ENCODE measurements around the gene BAK1. TPM values are rescaled to one million over a fixed set of nuclear protein-coding genes. Genes with fewer than 3 reads are reported as not detected.
"Not testable (repeated sequence)": the region's sequence is repeated elsewhere in the genome, so short reads cannot be mapped to it uniquely, and the experiment has no call there.

BAK1 gene
- total RNA-seq, 1 donor from 2014 or later, result 3.7 TPM

DNA sequence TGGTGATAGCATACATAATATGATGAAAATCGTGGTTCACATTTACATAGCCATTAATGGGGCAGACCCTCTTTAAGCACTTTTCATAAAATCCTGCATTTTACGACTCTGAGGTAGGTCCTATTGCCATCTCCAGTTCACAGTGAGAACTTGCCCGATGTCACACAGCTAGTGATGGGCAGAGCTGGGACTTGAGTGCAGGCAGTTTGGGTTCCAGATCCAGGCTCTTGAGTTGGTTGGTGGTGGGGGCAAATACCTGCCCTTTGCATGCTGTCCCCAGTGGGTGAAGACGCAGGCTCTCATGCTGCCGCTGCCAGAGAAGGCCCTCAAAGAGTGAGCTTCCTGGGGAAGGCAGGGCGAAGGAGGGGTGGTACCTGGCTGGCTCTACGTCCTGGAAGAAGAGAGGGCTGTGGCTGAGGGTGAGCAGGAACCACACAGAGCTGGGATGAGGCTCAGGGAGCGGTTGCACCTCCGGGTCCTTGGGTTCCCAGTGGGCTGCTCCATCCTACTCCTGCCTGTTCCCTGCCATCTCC, 6.1 kb upstream of the BAK1 start:
- peak; percentile 16 for DNase-seq

DNA sequence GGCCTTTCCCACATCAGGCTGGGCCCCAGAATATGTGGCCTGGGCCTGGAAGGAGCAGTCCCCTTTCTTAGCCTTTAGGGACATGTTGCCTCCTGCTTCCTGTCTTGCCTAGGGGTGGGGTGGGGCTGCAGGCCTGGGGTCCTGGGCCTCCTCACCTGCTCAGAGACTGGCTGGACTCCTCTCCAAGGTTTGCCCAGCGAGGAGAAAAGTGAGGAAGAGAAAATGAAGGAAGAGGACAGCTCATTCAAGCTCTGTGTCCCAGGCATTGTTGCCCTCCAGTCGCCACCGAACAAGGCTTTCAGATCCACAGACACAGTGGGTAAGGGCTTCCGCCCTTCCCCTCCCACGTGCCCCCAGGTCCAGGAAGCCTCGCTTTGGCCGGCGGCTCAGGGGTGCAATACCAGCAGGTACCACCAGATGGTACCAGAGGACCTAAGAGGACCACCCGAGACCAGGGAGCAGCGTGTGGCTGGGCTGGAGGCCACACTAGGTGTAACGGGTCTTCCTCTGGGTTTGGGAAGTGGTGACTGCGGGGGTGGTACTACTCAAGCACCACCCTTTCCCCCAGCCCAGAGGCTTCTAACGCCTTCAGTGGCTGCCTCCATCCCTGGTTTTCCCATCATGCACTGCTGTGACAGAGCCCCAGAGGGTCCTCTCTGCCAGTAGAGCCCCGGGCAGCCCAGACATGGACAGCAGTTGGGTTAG, 5.5 kb upstream of the BAK1 start:
- DNase-seq, result peak; percentile 42

DNA sequence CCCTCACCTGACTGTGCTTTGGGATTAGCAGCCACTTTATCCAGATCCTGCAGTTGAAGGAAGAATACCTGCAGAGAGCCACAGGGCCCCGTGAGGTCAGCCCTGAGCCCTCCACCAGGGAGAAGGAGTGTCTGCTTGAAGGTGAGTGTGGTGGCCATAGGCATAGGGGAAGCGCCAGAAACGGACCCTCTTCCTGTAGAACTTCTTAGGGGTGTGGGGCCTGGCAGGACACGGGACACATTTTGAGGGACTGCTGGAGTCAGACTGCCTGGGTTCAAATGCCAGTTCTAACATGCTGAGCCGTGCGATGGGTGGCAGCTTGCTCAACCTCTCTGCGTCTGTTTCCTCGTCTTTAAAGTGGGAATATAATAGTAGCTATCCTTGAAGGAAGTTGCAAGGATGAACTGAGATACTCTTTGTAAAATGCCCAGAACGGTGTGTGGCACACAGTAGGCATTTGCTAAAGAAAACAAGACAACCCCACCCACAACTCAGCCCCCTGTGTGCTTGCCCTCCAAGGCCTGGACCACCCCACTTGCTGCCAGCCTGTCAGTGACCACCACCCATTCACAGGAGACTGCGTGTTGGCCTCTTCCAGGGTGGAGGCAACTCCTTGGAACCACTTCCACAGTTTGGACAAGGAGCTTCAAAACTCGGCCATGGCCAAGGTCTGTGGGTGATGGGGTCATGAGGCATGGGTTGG, 4.8 kb upstream of the BAK1 start:
- no peak for DNase-seq

DNA sequence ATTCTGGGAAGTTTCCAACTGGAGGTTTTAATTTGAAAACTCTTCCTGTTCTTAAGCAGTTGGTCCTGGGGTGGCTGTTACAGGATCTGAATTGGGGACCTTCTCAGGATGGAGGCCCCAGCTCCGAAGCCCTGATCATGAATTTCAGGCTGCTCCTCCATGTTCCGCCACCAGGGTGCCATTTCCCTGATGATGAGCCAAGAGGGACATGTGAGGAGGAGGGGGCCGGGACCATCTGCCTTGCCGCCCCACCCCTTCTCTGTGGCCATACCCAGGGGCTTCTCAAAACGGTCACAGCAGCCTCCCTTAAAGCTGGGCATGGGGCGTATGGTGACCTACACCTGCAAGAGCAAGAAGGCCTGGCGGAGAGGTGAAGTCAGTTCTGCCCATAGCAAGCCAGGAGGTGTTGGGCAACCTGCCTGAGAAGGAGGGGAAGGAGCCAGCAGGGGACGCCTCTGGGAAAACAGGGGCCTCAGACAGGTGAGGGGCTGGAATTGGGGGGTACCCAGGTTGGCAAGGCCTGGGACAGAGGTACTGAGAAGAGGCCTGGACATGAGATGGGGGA, 3.6 kb upstream of the BAK1 start:
- no peak for DNase-seq

DNA sequence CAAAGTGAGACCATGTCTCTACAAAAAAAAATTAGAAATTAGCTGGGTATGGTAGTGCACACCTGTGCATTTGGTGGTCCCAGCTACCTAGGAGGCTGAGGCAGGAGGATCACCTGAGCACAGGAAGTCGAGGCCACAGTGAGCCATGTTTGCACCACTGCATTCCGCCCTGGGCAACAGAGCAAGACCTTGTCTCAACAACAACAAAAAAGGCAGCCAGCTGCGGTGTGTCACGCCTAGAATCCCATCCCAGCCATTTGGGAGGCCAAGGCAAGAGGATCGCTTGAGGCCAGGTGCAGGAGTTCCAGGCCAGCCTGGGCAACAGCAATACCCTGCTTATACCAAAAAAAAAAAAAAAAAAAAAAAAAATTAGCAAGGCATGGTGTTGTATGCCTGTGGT, 1.1 kb upstream of the BAK1 start:
- no peak for DNase-seq

DNA sequence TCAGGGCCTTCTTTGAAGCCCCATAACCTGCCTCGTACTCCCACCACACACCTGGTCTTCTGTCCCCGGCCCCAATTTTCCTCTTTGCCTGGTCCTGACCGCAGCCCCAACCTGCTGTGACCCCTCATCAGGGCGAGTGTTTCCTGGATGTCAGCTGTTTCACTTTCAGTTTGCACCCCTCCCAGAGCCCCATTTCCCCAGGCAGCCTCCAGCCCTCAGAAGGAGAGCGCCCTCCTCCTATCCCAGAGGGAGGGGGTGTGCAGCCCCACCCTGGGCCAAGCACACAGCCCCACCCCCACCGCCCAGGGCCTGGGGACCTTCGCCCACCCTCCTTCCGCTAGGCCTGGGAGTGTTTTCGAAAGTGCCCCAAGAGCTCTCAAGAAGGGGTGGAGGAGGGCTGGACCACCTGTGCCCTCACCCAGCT, 1.5 kb downstream of the BAK1 start:
- DNase-seq, result no peak

DNA sequence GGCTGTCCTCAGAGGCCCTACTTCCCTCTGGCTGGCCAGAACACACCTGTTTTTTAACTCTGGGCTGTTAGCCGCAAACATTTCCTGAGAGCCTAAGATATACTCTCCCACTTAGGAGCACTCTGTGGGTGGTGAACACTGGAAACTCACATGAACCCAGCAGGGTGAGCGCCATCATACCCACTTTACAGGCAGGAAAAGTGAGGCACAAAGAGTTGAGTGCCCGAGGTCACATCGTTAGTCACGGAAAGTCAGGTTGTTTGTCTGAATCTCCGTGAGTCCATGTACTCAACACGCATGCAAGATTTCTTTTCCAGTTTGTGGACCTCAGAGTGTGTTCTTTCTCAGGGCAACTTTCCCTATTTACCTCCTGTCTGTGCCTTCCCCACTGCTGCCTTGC, 1.9 kb downstream of the BAK1 start:
- DNase-seq, result no peak

DNA sequence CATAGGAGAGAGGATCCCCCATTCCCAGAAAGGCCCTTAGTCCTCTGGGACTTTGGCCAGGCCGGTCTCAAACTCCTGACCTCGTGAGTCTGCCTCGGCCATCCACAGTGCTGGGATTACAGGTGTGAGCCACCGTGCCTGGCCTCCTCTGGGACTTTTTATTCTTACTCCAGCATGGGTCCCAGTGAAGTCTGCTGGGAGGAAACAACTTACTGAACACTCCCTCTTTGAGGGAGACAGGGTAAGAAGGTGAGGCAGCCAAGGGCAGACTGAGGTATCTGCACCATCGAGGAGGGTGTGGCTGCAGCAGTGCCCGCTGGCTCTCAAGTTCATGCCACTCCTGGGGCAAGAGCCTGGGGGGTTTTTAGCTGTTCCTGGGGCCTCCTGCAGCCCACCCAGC, 2.4 kb downstream of the BAK1 start:
- no peak for DNase-seq

DNA sequence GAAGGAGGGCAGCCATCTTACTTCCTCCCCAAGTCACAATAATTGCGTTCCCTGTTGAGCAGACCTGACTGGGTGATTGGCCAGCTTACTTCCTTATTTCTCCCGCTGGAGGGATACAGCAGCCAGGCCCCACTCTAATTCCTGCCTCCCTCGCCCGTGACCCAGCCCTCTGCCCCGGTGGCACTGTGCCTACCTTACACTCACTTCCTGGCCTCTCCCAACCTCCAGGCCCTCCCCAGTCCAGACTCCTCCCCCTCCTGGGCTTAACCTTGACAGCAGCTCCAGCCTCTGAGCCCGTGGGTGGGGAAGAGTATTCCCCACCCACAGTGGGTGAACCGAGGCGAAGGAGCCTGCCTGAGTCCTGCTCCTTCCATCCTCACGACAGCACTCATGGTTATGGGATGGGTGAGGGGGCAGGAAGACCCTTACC, 3.0 kb downstream of the BAK1 start:
- DNase-seq, result no peak

DNA sequence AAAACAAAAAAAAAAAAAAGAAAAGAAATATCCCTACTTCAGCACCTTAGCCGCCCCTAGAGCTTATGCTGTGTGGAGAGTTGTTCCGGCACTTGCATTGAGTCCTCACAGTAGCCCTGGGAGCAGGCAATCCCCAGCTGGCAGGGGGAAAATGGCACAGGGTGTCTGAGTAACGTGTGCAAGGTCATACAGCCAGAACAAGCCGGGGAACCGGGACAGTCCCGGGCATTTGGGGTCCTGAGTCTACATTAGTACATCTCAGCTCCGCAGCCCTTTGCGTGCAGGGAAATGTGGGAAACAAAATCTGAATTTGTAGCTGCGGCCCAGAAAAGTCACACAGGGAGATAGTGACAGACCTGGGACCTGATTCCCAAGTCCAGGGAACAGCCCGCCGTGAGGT, 3.4 kb downstream of the BAK1 start:
- DNase-seq, result no peak

DNA sequence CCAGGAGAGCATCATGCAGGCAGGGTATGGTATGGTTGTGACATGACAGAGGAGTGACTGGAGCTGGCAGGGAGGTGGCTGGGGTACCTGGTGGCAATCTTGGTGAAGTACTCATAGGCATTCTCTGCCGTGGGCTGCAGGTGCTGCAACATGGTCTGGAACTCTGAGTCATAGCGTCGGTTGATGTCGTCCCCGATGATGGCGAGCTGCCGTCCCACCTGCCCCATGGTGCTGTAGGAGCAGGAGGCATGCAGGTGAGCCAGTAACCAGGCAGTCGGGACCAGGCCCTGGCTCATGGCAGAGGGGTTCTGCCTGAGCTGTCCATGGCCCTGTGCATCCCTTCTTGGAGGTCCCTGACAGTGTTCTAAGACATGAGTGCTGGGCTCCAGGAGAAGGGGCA, 4.9 kb downstream of the BAK1 start:
- DNase-seq, result no peak

DNA sequence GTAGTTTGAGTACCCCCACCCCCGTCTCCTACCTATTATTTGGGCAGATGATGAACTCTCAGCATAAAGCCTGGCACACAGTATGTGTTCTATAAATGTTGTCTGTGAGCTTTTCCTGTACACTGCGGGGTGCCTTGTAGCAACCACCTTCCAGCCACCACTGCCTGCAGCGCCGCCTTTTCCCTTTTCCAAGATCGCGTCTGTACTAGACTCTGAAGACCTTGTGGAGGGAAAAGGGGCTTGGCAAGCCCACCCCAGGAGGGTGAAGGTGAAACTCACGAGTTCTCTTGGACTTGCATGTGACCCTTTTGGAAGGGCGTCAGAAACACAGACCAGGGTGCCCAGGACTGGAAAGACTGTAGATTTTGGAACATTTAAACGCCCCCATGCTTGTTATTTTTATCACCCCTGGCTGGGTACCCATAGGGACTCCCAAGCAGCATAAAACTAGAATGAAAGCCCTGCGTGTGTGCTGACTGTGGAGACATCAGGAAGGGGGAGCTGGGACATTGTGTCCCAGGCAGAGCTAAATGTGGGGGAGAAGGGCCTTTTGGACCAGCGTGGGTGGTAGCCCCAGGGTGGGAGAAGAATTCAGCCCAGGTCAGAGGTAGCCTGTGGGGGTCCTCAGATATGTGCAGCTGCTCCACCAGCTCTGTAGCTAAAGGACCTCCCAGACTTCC, 8.3 kb downstream of the BAK1 start:
- DNase-seq, result no peak

DNA sequence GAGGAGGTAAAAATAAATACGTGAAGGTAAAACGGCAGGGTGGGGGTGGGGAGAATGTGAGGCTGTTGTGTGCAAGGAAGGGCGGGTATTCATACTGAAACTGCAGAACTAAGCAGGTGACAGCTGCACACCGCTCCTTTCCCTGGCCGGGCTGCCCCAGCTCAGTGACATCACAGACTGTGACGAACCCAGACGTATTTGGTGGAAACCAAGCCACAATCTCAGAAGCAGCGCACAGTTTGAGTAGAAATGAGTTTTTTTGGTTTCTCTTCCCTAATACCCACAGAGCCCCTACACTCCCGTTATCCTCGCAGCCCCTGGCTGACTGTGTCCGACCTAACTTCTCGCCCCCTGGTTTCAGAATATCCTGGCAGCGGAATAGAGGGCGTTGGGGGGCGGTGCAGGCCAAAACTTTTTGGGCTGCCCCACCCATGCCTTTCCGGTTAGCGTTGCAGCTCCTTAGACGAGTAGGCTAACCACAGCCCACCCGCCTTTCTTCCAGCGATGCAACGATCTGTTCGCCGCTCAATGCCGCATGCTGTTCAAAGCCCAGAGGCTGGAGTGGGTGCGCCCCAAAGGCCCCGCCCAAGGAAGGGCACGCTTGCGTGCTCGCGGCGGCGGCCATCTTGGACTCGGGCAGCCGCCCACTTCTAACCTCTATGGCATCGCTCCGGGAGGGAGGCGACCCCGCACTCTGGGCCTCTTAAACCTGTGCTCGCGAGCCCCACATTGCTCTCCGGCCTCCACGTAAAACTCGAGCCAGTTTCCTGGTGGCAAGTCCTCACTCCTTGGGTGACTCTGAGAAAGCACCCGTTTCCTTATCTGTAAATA, 9.1 kb downstream of the BAK1 start:
- DNase-seq, result peak; percentile 73

DNA sequence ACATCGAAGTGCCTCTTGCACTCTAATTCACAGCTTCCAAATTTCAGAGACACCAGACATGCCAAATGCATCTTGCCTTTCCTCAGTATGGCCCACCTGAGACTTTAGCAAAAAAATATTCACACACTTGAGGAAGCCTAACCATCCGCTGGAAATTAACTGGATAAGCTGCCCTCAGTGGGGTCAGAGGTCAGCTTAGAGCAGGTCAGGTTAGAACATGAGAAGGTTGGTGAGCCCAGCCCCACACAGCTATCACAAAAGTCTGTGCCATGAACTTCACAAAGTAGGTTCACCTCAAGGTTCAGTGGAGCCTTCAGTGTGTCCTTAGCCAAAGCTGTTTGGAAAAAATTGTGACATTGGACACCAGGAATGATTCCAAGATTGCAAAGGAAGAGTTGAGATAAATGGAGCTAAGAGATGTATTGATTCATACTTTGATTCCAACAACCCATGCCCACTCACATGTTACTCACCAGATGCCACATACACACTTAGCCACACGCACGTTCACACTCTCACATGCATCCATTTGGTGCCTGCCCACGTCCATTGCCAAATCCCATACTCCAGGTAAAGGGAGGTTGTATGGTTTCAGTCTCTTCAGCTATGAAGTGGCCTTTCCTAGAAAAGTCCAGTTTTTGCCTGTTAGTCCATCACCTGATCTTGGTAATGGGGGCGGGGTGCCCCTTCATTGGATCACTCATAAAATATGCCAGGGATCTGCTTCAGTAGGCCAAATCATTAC, 11.1 kb downstream of the BAK1 start:
- no peak for DNase-seq

DNA sequence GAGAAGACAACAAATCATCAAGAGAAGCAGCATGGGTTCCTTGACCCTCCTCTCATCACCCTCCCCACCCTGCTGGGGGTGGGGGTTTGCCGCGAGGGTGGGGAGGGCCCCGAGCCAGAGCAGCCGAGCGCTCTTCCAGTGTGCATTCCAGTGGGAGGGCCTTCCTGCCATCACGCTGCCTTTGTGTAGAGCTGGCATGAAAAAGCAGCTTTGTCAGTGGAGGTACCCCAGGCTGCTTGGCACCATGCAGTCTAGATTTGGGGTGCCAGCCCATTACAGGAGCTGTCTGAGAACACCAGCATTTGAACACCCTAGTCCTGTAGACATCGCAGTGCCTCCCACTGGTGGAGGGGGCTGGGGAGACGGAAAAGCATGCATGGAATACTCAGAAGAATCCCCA, 12.2 kb downstream of the BAK1 start:
- DNase-seq, result no peak

DNA sequence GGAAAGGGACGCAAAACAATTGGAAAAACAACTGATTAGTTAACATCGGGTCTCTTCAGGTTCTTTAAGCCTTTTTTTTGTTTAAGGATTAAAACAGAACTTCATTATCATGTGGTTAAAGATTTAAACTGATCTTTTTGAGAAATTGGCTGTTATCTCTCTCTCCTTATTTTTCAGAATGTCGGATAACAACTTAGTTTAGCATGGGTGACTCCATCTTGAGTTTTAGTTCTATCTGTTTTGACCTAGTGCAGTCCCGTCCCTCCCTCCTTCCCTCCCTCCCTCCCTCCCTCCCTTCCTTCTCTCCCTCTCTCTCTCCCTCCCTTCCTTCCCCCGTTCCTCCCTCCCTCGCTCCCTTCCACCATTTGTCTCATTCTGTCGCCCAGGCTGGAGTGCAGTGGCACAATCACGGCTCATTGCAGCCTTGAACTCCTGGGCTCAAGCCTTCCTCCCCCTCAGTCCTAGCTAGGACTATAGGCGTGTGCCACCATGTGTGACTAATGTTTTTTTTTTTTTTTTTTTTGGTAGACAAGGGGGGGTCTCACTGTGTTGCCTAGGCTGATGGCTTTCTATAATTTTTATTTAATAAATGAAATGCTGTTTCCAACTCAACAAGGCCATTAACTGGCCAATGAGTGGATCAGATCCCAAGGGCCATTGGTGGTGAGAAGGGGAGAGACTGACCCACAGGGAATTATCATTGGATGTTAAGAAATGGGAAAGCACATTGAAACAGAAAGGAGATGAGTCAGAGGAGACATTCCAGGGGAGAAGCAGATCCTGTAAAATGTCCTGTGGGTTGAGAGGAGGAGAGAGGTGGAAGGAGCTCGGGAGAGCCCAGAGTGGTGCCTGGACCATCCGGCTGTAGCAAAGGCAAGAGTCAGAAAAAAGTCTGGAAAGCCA, 13.6 kb downstream of the BAK1 start:
- no peak for DNase-seq

DNA sequence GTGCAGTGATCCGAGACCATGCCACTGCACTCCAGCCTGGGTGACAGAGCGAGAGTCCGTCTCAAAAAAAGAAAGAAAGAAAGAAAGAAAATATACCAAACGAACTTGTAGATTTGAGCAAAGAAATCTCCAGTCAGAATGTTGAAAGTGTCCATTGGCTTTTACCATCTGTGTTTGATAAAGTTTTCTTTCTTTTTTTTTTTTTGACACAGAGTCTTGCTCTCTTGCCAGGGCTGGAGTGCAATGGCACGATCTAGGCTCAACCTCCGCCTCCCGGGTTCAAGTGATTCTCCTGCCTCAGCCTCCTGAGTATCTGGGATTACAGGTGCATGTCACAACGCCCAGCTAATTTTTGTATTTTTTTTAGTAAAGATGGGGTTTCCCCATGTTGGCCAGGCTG, 21.3 kb downstream of the BAK1 start:
- no peak for DNase-seq

DNA sequence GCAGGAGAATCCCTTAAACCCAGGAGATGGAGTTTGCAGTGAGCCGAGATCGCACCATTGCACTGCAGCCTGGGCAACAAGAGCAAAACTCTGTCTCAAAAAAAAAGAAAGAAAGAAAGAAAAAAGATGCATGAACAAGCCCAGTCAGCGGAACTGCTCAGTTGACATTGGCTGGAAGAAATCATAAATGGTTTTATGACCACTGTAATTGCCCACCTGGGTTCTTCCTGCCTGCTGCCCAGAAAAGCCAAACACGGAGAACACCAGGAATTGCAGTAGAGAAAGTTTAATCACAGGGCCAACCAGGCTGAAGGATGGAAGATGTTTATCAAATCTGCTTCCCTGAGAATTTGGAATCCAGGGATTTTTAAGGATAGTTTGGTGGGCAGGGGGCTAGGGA, 22.7 kb downstream of the BAK1 start:
- DNase-seq, result no peak

DNA sequence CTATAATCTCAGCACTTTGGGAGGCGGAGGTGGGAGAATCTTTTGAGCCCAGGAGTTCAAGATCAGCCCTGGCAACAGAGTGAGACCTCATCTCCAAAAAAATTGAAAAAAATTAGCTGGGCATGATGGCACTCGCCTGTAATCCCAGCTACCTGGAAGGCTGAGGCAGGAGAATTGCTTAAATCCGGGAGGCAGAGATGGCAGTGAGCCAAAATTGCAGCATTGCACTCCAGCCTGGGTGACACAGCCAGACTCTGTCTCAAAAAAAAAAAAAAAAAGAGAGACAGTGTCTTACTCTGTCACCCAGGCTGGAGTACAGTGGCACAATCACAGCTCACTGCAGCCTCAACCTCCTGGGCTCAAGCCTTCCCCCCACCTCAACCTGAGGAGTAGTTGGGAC, 27.2 kb downstream of the BAK1 start:
- not testable (repeated sequence) for DNase-seq

DNA sequence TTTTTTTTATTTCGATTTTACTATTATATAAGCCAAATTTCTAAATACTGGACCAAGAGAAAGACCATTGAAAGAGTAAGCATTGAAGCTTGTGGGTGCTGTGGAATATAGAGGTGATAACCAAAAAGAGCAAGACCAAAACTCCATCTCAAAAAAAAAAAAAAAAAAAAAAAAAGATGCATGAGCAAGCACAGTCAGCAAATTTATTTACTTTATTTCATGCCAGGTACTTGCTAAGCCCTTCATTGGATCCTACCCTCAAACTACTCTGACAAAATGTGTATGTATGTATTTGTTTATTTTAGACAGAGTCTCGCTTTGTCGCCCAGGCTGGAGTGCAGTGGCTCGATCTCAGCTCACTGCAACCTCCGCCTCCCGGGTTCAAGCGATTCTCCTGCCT, 27.8 kb downstream of the BAK1 start:
- DNase-seq, result no peak

Data from occipital lobe (tissue), 2 donors.